Measurements from ENCODE around the gene PRKN.

- TF ChIP-seq CTCF (IDR thresholded peaks at IDR 0.05; ENCODE audit: insufficient read depth, low read depth, low read length) = no peak
- no peak for TF ChIP-seq EZH2 (IDR thresholded peaks at IDR 0.05; ENCODE audit: insufficient read depth, low read length)
Observed at GRCh38 chr6:161583584-161583983, 1144.0 kb downstream of the PRKN start.
